ENCODE data around the gene PDIA5. TPM values are rescaled to one million over a fixed set of nuclear protein-coding genes. Genes with fewer than 3 reads are reported as not detected.

PDIA5 gene
- total RNA-seq, 1 donor = 54.3 TPM

DNA sequence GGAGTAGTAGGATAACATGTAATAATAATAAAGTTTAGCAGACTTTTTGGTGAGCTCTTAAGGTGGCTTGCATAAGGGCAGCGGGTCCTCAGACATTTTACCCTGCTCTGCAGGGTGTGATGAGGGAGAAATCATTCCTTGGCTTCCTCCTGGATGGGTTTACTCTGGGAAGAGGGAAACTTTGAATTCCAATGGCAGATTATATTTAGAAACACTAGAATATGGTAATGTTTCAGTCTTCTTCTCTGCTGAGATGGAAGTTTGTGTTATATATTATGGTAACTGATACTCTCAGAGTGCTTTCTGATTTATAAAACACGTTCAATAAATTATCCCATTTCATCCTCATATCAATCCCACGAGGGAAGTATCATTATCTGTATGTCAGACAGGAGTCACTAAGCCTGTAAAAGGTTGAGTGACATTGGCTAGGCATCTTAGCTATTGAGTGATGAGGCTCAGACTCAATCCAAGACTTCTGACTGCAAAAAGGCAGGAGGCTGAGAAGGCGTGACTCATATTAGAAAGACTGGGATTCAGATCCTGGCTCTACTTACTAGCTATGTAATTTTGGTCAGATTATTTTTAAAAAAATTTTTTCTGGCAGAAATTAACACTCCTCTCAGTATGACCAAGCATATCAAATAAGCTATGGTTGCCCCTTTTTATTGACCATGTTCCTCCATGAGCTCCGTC lies 19.3 kb downstream of the PDIA5 start:
- no peak overlapping the region for H3K4me2 ChIP-seq (ENCODE audit: insufficient read depth, low read length)

GRCh38 chr3:123088387-123088786 lies 21.6 kb downstream of the PDIA5 start:
- peaks cover 36% of the 10 kb centered on the region for H3K4me1 ChIP-seq (ENCODE audit: insufficient read depth, low read length)
- TF ChIP-seq CTCF (IDR thresholded peaks at IDR 0.05; ENCODE audit: extremely low read depth, low read depth, low read length) = no peak
- H4K20me1 ChIP-seq (ENCODE audit: insufficient read depth, low read length) = peaks cover 86% of the 10 kb centered on the region
- no peak overlapping the region for H2AFZ ChIP-seq (ENCODE audit: low read length)
- no peak overlapping the region for H3K4me2 ChIP-seq (ENCODE audit: insufficient read depth, low read length)
- no peaks in the 10 kb centered on the region for H3K27me3 ChIP-seq (ENCODE audit: insufficient read depth, low read length)
- H3K27ac ChIP-seq (ENCODE audit: low read depth, low read length) = no peak overlapping the region
- H3K79me2 ChIP-seq (ENCODE audit: insufficient read depth, low read length) = peaks cover 92% of the 10 kb centered on the region
- H3K36me3 ChIP-seq (ENCODE audit: insufficient read depth, low read length) = peaks cover 25% of the 10 kb centered on the region
- no peak overlapping the region for H3K4me3 ChIP-seq (ENCODE audit: insufficient read depth, low read length)
- no peaks in the 10 kb centered on the region for H3K9me3 ChIP-seq (ENCODE audit: low read depth, low read length)
- DNase-seq (ENCODE audit: insufficient read length, low spot score, missing footprints) = no peak

More for the DNA sequence above, 19.3 kb downstream of the PDIA5 start:
- H3K27me3 ChIP-seq (ENCODE audit: insufficient read depth, low read length) = no peaks in the 10 kb centered on the region
- no peaks in the 10 kb centered on the region for H3K9me3 ChIP-seq (ENCODE audit: low read depth, low read length)
- DNase-seq (ENCODE audit: insufficient read length, low spot score, missing footprints) = no peak
- H3K36me3 ChIP-seq (ENCODE audit: insufficient read depth, low read length) = peaks cover 4% of the 10 kb centered on the region
- no peak overlapping the region for H3K4me3 ChIP-seq (ENCODE audit: insufficient read depth, low read length)
- peaks cover 94% of the 10 kb centered on the region for H3K79me2 ChIP-seq (ENCODE audit: insufficient read depth, low read length)
- TF ChIP-seq CTCF (IDR thresholded peaks at IDR 0.05; ENCODE audit: extremely low read depth, low read depth, low read length) = no peak
- H3K27ac ChIP-seq (ENCODE audit: low read depth, low read length) = peak overlapping the region; percentile 7
- peaks cover 94% of the 10 kb centered on the region for H4K20me1 ChIP-seq (ENCODE audit: insufficient read depth, low read length)
- no peak overlapping the region for H2AFZ ChIP-seq (ENCODE audit: low read length)
- peaks cover 43% of the 10 kb centered on the region for H3K4me1 ChIP-seq (ENCODE audit: insufficient read depth, low read length)

DNA sequence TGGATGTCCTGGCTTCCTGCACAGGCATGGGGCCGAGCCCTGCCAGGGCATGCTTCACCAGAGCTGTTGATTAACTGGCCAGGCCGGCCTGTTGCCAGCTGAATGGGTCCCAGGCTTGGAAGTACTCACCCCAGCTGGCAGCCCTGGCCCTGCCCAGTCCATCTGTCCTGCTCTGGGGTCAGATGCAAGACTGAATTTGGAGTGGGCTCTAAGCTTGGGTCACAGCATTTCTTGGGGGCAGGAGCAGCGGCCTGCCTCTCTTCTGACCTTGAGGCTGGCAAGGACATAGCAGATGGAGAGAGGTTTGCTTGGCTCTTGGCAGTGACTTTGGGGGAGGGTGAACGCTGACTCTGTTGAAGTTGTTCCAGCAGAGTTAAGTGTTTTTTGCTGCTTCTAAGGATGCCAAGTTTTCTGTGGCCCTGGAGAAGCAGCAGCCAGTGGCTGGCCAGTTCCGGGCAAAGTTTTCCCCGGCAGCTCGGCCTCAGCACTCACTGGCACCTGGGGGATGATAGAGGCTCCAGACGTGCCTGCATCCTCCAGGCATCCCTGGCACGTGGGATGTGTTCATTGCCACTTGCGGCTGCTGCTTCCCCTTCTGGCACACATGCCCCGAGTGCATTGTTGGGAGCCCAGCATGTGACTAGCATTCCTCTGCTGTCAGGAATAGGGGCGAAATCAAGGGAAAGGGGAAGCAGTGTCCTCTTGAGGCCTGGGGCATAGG lies 22.9 kb downstream of the PDIA5 start:
- peaks cover 91% of the 10 kb centered on the region for H3K79me2 ChIP-seq (ENCODE audit: insufficient read depth, low read length)
- no peak for TF ChIP-seq CTCF (IDR thresholded peaks at IDR 0.05; ENCODE audit: extremely low read depth, low read depth, low read length)
- peaks cover 30% of the 10 kb centered on the region for H3K36me3 ChIP-seq (ENCODE audit: insufficient read depth, low read length)
- no peak overlapping the region for H2AFZ ChIP-seq (ENCODE audit: low read length)
- H3K9me3 ChIP-seq (ENCODE audit: low read depth, low read length) = no peaks in the 10 kb centered on the region
- H3K4me1 ChIP-seq (ENCODE audit: insufficient read depth, low read length) = peaks cover 23% of the 10 kb centered on the region
- H3K4me2 ChIP-seq (ENCODE audit: insufficient read depth, low read length) = no peak overlapping the region
- no peak for DNase-seq (ENCODE audit: insufficient read length, low spot score, missing footprints)
- peaks cover 85% of the 10 kb centered on the region for H4K20me1 ChIP-seq (ENCODE audit: insufficient read depth, low read length)
- H3K4me3 ChIP-seq (ENCODE audit: insufficient read depth, low read length) = no peak overlapping the region
- H3K27ac ChIP-seq (ENCODE audit: low read depth, low read length) = no peak overlapping the region
- no peaks in the 10 kb centered on the region for H3K27me3 ChIP-seq (ENCODE audit: insufficient read depth, low read length)

Measured in osteoblast (primary cell).